ENCODE measurements around the gene OR2A14.

GRCh38 chr7:144144426-144144825 lies 21.4 kb downstream of the OR2A14 start:
- TF ChIP-seq CTCF (IDR thresholded peaks at IDR 0.05) (no peak), POLR2A (IDR thresholded peaks at IDR 0.05) (no peak)
